COLO668 (cell line): ENCODE measurements around the gene UBR3.

Source experiments
- DNase-seq: peaks from one replicate; lab custom pipeline; 2025; ENCODE audit not compliant: unreplicated experiment; lab: John Stamatoyannopoulos, UW

The UBR3 gene

DNA sequence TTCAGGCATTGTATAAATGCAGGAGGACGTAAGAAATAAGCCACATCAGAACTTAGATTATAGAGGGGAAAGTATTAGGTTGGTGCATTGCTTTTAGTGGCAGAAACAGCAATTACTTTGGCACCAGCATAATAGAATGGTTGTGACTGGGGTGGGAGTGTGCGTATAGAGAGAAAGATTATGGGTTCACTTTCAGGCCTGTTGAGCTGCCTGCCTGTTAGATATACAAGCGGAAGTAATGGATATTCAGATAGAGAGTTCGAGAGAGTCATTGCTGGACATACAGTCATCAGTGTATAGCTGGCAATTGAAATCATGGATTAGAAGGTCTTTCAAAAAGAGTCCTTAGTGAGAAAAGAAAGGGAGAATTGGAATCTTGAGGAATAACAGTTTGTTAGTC is 211.5 kb downstream of the UBR3 start:
- DNase-seq, result no peak

- no peak for DNase-seq
Observed at GRCh38 chr2:170039401-170040172, 212.3 kb downstream of the UBR3 start.

GRCh38 chr2:170044751-170045478 is 217.7 kb downstream of the UBR3 start:
- no peak for DNase-seq

GRCh38 chr2:170047331-170048065 is 220.2 kb downstream of the UBR3 start:
- no peak for DNase-seq

DNA sequence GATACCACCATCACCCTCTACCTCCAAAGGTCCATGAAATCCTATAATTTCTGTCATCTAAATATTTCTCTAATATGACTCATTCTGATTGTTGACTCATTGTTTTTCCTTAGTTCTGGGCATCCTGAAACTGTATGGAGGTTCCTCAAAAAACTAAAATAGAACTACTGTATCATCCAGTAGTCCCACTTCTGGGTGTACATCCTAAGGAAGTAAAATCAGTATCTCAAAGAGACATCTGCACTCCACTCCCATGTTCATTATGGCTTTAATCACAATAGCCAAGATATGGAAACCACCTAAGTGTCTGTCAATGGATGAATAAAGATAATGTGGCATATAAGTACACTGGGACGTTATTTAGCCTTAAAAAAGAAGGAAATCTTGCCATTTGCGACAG is 224.9 kb downstream of the UBR3 start:
- no peak for DNase-seq

DNA sequence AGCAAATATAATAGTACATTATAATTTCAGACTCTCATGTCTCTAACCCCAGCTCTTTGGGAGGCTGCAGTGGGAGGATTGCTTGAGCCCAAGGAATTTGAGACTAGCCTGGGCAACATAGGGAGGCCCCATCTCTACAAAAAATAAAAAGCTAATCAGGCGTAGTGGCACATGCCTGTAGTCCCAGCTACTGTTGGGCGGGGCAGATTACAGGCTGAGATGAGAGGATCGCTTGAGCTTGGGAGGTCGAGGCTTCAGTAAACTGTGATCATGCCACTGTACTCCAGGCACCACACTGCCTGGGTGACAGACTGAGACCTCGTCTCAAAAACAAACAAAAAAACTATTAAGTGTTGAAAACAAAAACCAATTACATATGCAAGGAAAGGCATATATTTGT is 227.7 kb downstream of the UBR3 start:
- DNase-seq, result no peak

GRCh38 chr2:170056900-170057299 is 229.6 kb downstream of the UBR3 start:
- no peak for DNase-seq

- DNase-seq, result no peak
Observed at GRCh38 chr2:170063456-170064235, 236.4 kb downstream of the UBR3 start.

DNA sequence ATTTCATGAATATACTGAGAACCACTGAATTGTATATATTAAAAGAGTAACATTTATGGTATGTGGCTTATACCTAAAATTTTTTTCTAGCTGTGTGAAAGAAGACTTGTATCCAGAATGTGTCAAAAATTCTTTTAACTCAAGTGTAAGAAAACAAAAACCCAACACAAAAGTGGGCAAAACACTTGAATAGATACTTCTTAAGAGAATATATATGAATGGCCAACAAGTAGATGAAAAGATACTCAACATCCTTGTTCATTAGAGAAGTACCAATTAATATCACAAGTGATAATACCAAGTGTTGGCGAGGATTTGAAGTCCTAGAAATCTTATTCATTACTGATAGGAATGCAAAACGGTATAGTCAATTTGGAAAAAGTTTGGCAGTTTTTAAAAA is 243.5 kb downstream of the UBR3 start:
- no peak for DNase-seq

- DNase-seq, result no peak
Observed at GRCh38 chr2:170073288-170073687, 246.0 kb downstream of the UBR3 start.

DNA sequence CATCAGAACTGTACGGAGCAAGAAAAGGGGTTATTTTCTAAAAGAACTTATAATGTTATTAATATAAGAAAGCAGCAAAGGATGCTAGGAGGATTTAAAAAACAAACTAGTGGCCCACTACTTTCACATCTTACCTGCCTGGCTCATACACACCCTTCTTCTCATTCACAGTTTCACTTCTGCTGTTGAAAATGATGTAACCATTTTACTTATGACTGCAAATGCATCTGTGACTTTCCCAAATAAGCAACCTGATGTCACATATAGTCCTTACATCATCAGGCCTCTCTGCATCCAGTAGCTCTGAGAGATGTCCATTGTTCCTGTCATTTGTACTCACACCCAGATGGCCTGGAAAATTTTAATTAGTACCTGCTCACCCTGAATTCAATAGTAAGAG is 248.9 kb downstream of the UBR3 start:
- no peak for DNase-seq

DNA sequence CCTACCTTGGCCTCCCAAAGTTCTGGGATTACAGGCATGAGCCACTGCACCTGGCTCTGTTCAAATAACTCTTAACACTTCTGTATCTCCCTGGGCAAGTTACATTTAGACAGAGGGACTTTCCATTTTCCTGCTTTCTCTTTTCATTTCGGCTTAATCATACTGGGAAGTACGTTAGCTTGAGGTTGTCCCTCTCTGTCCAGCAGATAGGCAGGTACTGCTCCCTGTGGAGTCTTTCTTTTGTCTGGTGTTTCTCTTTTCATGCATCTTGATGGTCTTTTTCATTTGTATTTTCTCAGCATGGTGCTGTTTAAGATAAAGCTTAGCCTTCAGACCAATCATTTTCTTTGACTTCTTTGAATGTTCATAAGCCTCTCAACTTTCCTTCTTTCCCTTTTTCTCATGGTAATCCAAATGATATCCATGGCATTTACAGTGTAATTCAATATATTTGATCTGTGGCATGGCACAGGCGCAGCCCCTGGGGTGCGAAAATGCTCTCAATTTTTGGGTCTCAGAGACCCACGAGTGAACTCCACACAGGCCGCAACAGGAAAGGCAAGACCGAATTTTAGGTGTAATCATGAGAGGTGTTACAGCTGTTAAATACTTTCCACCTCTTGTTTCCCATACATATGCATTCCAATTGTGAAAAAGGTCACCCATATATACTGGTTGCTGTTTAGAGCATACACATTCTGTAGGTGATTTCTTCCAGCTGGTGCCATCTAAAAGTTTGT is 250.7 kb downstream of the UBR3 start:
- no peak for DNase-seq

DNA sequence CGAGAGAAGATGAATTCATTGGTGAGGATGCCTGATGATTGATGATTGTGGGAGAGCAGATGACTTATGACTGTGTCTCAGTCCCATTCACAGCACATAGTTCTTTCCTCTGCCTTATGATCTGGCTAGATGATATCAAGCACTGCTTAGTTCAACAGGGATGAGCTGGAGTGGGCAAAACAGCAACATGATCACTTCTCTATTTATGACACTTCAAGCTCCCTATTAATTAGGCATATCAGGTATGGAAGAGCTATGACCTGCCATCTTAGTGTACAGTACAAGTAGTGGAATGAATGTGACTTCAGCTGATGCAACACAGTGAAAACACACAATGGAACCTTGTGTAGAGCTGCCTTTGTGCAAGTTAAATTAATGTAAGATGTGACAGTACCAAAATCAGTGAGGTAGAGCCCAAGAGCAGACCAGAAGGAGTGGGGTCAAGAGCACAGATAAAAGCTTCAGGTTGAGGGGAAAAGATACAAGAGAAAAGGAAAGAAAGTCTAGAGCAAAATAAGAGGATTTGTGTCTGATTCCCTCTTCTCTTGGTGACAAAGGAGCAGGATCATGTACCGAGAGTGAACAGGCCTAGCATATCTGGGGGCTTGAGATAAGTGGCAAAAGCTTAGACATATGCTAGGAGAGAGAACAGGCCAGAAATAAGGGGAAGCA is 257.7 kb downstream of the UBR3 start:
- DNase-seq, result no peak

DNA sequence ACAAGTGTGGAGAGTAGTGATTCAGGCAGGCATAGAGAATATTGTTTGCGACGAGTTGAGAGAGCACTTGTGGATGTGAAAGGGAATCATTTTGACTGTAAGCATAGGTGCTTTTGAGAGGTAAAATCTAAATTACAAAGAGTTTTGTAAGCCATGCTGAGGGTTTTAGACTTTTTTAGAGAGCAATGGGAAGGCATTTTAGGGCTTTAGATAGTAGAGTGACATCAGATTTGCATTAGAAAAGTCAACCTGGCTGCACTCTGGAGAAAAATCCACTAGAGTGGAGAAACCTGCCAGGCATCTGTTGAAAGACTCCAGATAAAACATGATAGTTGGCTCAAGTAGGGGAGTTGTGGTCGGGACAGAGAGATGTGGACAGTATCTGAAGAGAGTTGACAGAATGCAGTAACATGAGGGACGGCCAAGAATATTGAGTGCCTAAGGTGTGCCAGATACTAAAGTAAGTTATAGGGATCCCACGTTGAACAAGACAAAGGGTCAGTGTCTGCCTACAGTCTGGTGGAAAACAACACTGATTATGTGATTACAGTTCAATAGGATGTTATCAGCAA is 258.9 kb downstream of the UBR3 start:
- no peak for DNase-seq

DNA sequence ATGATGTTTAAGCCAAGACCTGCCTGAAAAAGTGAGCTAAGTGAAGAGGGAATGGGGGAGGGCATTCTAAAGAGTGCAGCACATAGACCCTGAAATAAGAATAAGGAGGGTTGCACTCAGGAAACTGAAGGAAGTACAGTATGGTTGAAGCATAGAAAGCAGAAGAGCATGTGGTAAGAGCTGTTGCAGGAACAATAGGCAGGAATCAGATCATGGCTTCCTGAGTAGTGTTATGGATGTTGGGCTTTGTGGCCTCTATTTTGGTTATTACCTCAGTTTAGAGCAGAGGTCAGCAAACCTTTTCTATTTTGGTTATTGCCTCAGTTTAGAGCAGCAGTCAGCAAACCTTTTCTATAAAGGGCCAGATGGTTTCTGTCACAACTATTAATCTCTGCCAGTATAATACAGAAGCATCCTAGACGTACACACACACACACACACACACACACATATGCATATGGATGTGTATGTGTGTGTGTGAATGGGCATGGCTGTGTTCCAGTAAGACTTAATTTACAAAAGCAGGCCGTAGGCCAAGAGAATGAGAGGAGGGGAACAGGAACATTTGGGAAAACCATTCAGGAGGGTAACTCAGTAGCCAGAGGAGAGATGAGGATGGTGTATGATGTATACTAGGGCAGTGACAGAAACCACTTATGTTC is 259.6 kb downstream of the UBR3 start:
- no peak for DNase-seq

GRCh38 chr2:170087413-170087793 is 260.1 kb downstream of the UBR3 start:
- DNase-seq, result no peak

- DNase-seq, result no peak
Observed at GRCh38 chr2:170088776-170089175, 261.5 kb downstream of the UBR3 start.

GRCh38 chr2:170090229-170090628 is 263.0 kb downstream of the UBR3 start:
- no peak for DNase-seq

GRCh38 chr2:170091436-170091835 is 264.2 kb downstream of the UBR3 start:
- no peak for DNase-seq
